Esophagus squamous epithelium (tissue), 5 donors: ENCODE measurements around the gene USP49. TPM values are rescaled to one million over a fixed set of nuclear protein-coding genes. Genes with fewer than 3 reads are reported as not detected.

Experiments used
- DNase-seq: peaks from one replicate; lab custom pipeline; 2025; lab: John Stamatoyannopoulos, UW
- H3K27ac ChIP-seq, 4 donors: fragments of 200-600 bp; sonication (generic); one replicate each; pipeline ENCODE4 v1.5.1; 2016 to 2019; ENCODE audit warnings: mild to moderate bottlenecking in 1 of 4
- H3K27me3 ChIP-seq, 4 donors: fragments of 200-600 bp; sonication (generic); 1 replicate in 3 of 4; 2 replicates in 1 of 4; pipeline versions ENCODE4 v1.5.1 to v1.6.0; 2017 to 2021; ENCODE audit warnings: antibody characterized with exemption in 1 of 4
- H3K36me3 ChIP-seq, 3 donors: fragments of 200-600 bp; sonication (generic); one replicate each; pipeline ENCODE4 v1.5.1; 2016 to 2019
- H3K4me1 ChIP-seq, 3 donors: fragments of 200-600 bp; sonication (generic); one replicate each; pipeline ENCODE4 v1.5.1; 2017 to 2019
- H3K4me3 ChIP-seq, 4 donors: fragments of 200-600 bp; sonication (generic); 1 replicate in 3 of 4; 2 replicates in 1 of 4; pipeline ENCODE4 v1.5.1; 2016 to 2019; ENCODE audit warnings: mild to moderate bottlenecking in 2 of 4, moderate library complexity in 1 of 4
- H3K9me3 ChIP-seq, 3 donors: fragments of 200-600 bp; sonication (generic); one replicate each; pipeline ENCODE4 v1.5.1; 2016 to 2019
- CTCF ChIP-seq, 6 experiments: fragments of 450-650 bp in 4 of 6; fragments of 200-600 bp in 2 of 6; sonication (generic) in 2 of 6; IDR thresholded peaks; one replicate each; pipeline ENCODE4 v1.5.1; 2016 to 2019; ENCODE audit warnings: antibody characterized with exemption in 6 of 6, mild to moderate bottlenecking in 4 of 6, moderate library complexity in 4 of 6
- POLR2A ChIP-seq, 4 donors: fragments of 450-650 bp; IDR thresholded peaks; one replicate each; pipeline ENCODE4 v1.6.1; 2017; ENCODE audit warnings: antibody characterized with exemption in 4 of 4, mild to moderate bottlenecking in 4 of 4, moderate library complexity in 3 of 4
- WGBS, 2 donors: methylation state at CpG; one replicate each; pipeline ENCODE4 v1.1.5; 2018; 5-methylcytosine and 5-hydroxymethylcytosine counted together
- intact Hi-C: fragments of 100-400 bp; cut with DNase I; formaldehyde crosslinking; loops from one replicate; pipeline ENCODE4 v1.15.0; 2022
- total RNA-seq, 4 donors: library from RNA; depleted of rRNA; stranded (reverse); fragments of >200 nt; gene quantifications; one replicate each; pipeline ENCODE4 v1.1.0, GENCODE V29; 2016
- donor health status: DM: yes; HTN: yes; CAD: no.

Gene USP49
- total RNA-seq, 4 donors from 2014 or later: 1.4 to 2.7 (median 1.8) TPM

- Histone ChIP-seq H3K4me3 (no peak overlapping the region), H3K4me1 (no peaks in the 10 kb centered on the region), H3K9me3 (no peaks in the 10 kb centered on the region), H3K36me3 (no peaks in the 10 kb centered on the region), H3K27ac (no peak overlapping the region), H3K27me3 (no peaks in the 10 kb centered on the region)
- DNase-seq: no peak
- 80% methylated on average over 1 of the region's 2 CpGs; no CpG with 5 or more reads in 1 of the 2 donors for WGBS, 2 donors
- TF ChIP-seq POLR2A (IDR thresholded peaks at IDR 0.05): no peak
- no peak for TF ChIP-seq CTCF (IDR thresholded peaks at IDR 0.05)
- intact Hi-C loops: no loop called here
Observed at GRCh38 chr6:41759905-41760579, 135.1 kb downstream of the USP49 start.

- no peak overlapping the region for H3K27ac ChIP-seq
- DNase-seq: no peak
- H3K27me3 ChIP-seq: no peaks in the 10 kb centered on the region
- no peaks in the 10 kb centered on the region for H3K9me3 ChIP-seq
- no peaks in the 10 kb centered on the region for H3K36me3 ChIP-seq
- no peak for TF ChIP-seq CTCF (IDR thresholded peaks at IDR 0.05)
- no peak for TF ChIP-seq POLR2A (IDR thresholded peaks at IDR 0.05)
- H3K4me3 ChIP-seq: no peak overlapping the region
- H3K4me1 ChIP-seq: no peaks in the 10 kb centered on the region
- WGBS, 2 donors: 80 to 83% methylated on average over 7 to 11 of the region's 13 CpGs
- intact Hi-C loops: no loop called here
Observed at GRCh38 chr6:41759106-41759904, 135.9 kb downstream of the USP49 start.

GRCh38 chr6:41758641-41759035 lies 136.5 kb downstream of the USP49 start:
- Histone ChIP-seq H3K4me3 (no peak overlapping the region), H3K27ac (no peak overlapping the region), H3K36me3 (no peaks in the 10 kb centered on the region), H3K4me1 (no peaks in the 10 kb centered on the region), H3K27me3 (no peaks in the 10 kb centered on the region), H3K9me3 (no peaks in the 10 kb centered on the region)
- intact Hi-C loops: no loop called here
- WGBS, 2 donors: 88 to 94% methylated on average over 3 to 6 of the region's 6 CpGs
- TF ChIP-seq POLR2A (IDR thresholded peaks at IDR 0.05) (no peak), CTCF (IDR thresholded peaks at IDR 0.05) (no peak)
- DNase-seq: no peak

- no peak overlapping the region for H3K27ac ChIP-seq
- DNase-seq: no peak
- 71 to 73% methylated on average over 6 of the region's 8 CpGs for WGBS, 2 donors
- no peaks in the 10 kb centered on the region for H3K27me3 ChIP-seq
- no peaks in the 10 kb centered on the region for H3K36me3 ChIP-seq
- intact Hi-C loops: no loop called here
- H3K4me3 ChIP-seq: no peak overlapping the region
- H3K4me1 ChIP-seq: no peaks in the 10 kb centered on the region
- no peaks in the 10 kb centered on the region for H3K9me3 ChIP-seq
- TF ChIP-seq CTCF (IDR thresholded peaks at IDR 0.05) (no peak), POLR2A (IDR thresholded peaks at IDR 0.05) (no peak)
Observed at GRCh38 chr6:41757931-41758640, 137.1 kb downstream of the USP49 start.

- Histone ChIP-seq H3K27me3 (no peaks in the 10 kb centered on the region), H3K9me3 (no peaks in the 10 kb centered on the region), H3K36me3 (no peaks in the 10 kb centered on the region), H3K4me3 (no peak overlapping the region), H3K27ac (no peak overlapping the region), H3K4me1 (no peaks in the 10 kb centered on the region)
- 75 to 88% methylated on average over 1 of the region's 6 CpGs for WGBS, 2 donors
- intact Hi-C loops: no loop called here
- DNase-seq: no peak
- TF ChIP-seq POLR2A (IDR thresholded peaks at IDR 0.05) (no peak), CTCF (IDR thresholded peaks at IDR 0.05) (no peak)
Observed at GRCh38 chr6:41757271-41757670, 137.9 kb downstream of the USP49 start.
